HG02943 (cell line): ENCODE data around the gene LHFPL4.
"Not testable (repeated sequence)": the region's sequence is repeated elsewhere in the genome, so short reads cannot be mapped to it uniquely, and the experiment has no call there.

ENCODE experiments used
- ATAC-seq: cut with Tn5 transposase; IDR thresholded peaks from one replicate; pipeline ENCODE4 v1.9.1; 2021; ENCODE audit warnings: mild to moderate bottlenecking, low read depth, moderate library complexity; ENCODE audit not compliant: unreplicated experiment

The LHFPL4 gene

GRCh38 chr3:9548991-9549390 lies 4.6 kb downstream of the LHFPL4 start:
- no peak for ATAC-seq

- ATAC-seq: no peak
These were observed 11.4 kb downstream of the LHFPL4 start for GRCh38 chr3:9542182-9542581.

- ATAC-seq: no peak
These were observed 17.4 kb downstream of the LHFPL4 start for GRCh38 chr3:9536212-9536611.

- no peak for ATAC-seq
These were observed 19.2 kb downstream of the LHFPL4 start for GRCh38 chr3:9534429-9534828.

GRCh38 chr3:9525078-9525477 lies 28.5 kb downstream of the LHFPL4 start:
- no peak for ATAC-seq

- ATAC-seq: no peak
These were observed 38.7 kb downstream of the LHFPL4 start for GRCh38 chr3:9514956-9515355.

GRCh38 chr3:9514306-9514705 lies 39.3 kb downstream of the LHFPL4 start:
- no peak for ATAC-seq

- ATAC-seq: no peak
These were observed 41.1 kb downstream of the LHFPL4 start for GRCh38 chr3:9512456-9513045.

GRCh38 chr3:9508781-9509180 lies 44.8 kb downstream of the LHFPL4 start:
- ATAC-seq: no peak

GRCh38 chr3:9507586-9508578 lies 45.7 kb downstream of the LHFPL4 start:
- no peak for ATAC-seq

GRCh38 chr3:9503283-9503682 lies 50.3 kb downstream of the LHFPL4 start:
- ATAC-seq: no peak

GRCh38 chr3:9501226-9501625 lies 52.4 kb downstream of the LHFPL4 start:
- ATAC-seq: no peak

- ATAC-seq: no peak
These were observed 53.2 kb downstream of the LHFPL4 start for GRCh38 chr3:9500108-9501050.

GRCh38 chr3:9499455-9500107 lies 54.0 kb downstream of the LHFPL4 start:
- no peak for ATAC-seq

- ATAC-seq: no peak
These were observed 54.8 kb downstream of the LHFPL4 start for GRCh38 chr3:9498781-9499180.

- ATAC-seq: no peak
These were observed 55.6 kb downstream of the LHFPL4 start for GRCh38 chr3:9497821-9498565.

- no peak for ATAC-seq
These were observed 56.7 kb downstream of the LHFPL4 start for GRCh38 chr3:9496893-9497292.

- ATAC-seq: not testable (repeated sequence)
These were observed 59.6 kb downstream of the LHFPL4 start for GRCh38 chr3:9494036-9494435.

GRCh38 chr3:9491506-9491905 lies 62.1 kb downstream of the LHFPL4 start:
- ATAC-seq: no peak

GRCh38 chr3:9485248-9485647 lies 68.4 kb downstream of the LHFPL4 start:
- no peak for ATAC-seq
